ENCODE data around the gene GJC2. TPM values are rescaled to one million over a fixed set of nuclear protein-coding genes. Genes with fewer than 3 reads are reported as not detected.

Gene GJC2
- total RNA-seq, 4 donors from 2014 or later = 1.9 to 5.5 (median 2.9) TPM

DNA sequence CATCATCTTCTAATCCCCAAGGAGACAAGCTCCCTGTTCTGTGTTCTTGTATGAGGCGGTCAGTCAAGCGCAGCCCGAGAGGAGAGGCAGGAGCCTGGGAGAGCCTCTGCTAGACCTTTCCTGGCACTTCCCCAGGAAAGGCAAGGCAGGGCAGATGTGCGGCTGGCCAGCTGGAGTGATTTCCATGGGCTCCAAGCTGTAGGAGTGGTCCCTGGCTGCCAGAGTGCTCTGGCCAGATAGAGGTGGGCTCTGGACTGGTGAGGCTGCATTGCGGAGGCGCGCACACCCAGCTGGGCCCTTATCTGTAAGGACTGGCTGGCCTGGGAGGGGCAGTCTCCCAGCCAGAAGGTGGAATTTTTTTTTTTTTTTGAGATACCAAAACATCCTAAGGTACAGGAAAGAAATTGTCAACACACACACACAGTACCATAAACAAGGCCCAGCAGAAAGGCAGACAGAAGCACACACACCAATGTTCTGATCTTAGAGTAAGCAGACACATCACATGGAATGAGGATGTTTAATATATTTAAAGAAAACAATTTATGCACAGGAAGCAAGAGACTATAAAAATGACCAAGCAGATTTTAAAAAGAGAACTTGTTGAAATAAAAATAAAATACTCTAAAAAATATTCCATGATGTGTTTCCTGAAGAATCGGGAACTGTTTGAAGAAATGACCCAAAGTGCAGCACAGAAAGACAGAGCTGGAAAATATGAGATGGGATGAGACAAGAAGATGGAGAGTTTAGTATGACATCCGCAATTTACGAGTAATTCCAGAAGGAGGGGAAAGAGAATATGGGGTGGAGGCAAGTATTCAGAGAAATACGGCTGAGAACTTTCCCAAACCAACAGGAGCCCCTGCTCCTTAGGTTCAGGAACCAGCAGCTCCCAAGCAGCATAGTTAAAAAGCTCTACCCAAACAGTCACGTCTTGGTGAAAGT, 29.3 kb downstream of the GJC2 start:
- TF ChIP-seq, protein P1, sequence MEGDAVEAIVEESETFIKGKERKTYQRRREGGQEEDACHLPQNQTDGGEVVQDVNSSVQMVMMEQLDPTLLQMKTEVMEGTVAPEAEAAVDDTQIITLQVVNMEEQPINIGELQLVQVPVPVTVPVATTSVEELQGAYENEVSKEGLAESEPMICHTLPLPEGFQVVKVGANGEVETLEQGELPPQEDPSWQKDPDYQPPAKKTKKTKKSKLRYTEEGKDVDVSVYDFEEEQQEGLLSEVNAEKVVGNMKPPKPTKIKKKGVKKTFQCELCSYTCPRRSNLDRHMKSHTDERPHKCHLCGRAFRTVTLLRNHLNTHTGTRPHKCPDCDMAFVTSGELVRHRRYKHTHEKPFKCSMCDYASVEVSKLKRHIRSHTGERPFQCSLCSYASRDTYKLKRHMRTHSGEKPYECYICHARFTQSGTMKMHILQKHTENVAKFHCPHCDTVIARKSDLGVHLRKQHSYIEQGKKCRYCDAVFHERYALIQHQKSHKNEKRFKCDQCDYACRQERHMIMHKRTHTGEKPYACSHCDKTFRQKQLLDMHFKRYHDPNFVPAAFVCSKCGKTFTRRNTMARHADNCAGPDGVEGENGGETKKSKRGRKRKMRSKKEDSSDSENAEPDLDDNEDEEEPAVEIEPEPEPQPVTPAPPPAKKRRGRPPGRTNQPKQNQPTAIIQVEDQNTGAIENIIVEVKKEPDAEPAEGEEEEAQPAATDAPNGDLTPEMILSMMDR (IDR thresholded peaks at IDR 0.05) = no peak
- no peak for ATAC-seq (ENCODE audit: low FRiP score)
- DNase-seq (ENCODE audit: low spot score) = no peak

DNA sequence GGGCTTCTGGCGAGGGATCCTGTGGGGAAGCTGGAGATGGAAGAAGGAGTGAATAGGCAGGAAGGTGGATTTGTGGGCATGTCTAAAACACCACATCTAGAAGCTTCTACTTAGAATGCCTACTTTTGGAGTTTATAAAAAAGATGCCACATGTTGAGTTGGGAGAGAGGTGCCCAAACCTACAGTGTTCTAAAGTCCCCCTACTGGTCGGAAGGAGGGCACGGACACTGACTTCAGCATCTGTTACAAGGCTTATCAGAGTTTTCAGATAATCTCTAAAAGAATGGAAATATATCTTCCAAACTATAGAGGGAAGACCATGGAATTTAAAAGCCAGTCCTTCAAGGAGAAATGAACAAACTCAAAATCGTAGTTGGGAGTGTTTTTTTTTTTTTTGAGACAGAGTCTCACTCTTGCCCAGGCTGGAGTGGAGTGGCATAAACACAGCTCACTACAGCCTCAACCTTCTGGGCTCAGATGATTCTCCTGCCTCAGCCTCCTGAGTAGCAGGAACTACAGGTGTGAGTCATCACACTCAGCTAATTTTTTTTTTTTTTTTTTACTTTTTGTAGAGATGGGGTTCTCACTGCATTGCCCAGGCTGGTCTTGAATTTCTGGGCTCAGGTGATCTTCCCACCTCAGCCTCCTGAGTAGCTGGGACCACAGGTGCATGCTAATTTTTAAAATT, 30.7 kb downstream of the GJC2 start:
- DNase-seq (ENCODE audit: low spot score) (no peak), ATAC-seq (ENCODE audit: low FRiP score) (no peak)
- TF ChIP-seq, protein P1 (IDR thresholded peaks at IDR 0.05) = no peak

DNA sequence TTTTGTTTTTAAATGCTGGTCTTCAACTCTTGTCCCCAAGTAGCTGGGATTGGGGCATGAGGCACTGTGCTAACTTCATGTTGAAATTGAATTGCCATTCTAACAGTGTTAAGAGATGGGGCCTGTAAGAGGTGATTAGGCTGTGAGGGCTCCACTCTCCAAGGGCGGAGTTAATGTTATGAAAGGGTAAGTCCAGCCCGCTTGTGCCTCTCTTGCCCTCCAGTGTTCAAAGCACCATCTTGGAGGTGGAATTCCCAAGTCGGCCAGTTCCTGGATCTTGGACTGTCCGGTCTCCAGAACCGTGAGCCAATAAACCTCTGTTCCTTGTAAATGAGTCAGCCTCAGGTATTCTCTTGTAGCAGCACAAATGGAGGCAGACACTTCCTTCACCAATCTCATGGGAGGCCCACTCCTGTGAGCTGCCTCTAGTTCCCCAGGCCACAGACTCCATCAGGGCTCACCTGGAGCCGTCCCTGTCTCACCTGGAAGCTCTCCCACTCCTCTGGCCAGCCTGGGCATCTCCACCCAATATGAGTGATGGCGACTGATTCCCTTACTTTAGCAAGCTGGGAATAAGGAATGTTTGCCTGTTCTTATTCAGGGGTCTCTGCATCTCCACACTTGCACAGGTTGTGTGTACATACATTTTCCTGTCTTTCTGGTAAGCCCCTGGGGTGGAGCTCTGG, 31.4 kb downstream of the GJC2 start:
- TF ChIP-seq, protein P1 (IDR thresholded peaks at IDR 0.05) = no peak
- no peak for DNase-seq (ENCODE audit: low spot score)
- no peak for ATAC-seq (ENCODE audit: low FRiP score)

DNA sequence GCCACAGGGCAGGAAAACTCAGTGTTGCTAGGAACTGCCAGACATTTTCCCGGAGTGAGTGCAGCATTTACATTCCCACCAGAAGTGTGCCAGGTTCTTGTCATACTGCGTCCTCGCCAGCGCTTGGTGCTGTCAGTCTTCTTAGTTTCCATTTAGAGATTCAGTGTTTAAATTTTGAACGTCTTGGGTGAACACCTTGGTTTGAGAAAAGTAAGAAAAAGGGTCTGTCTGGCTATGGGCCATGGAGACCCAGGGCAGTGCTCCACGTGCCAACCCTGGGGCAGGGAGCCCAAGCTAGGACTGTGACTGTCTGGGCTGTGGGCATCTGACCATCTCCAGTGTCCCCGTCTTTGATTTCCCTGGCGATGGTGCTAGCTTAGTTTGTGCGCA, 31.9 kb downstream of the GJC2 start:
- DNase-seq (ENCODE audit: low spot score) = no peak
- ATAC-seq (ENCODE audit: low FRiP score) = no peak

DNA sequence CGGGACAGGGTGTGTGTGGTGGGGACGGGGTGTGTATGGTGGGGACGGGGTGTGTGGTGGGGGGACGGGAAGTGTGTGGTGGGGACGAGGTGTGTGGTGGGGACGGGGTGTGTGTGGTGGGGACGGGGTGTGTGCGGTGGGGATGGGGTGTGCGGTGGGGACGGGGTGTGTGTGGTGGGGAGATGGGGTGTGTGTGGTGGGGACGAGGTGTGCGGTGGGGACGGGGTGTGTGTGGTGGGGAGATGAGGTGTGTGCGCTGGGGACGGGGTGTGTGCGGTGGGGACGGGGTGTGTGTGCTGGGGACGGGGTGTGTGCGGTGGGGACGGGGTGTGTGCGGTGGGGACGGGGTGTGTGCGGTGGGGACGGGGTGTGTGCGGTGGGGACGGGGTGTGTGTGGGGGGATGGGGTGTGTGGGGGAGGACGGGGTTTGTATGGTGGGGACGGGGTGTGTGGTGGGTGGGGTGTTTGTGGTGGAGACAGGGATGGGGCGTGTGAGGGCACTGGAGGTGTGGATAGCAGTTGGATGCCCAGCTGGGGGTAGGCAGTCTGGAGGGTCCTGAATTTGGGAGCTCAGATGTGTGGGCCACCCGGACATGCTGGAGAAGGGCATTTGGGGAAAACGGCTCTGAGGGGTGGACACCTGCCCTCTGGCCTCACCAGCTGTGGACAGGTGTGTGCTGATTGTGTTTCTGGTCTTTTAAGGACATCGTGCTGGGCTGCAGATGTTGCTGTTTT, 32.7 kb downstream of the GJC2 start:
- no peak for DNase-seq (ENCODE audit: low spot score)
- TF ChIP-seq, protein P1 (IDR thresholded peaks at IDR 0.05) = no peak
- no peak for ATAC-seq (ENCODE audit: low FRiP score)

More for the DNA sequence above, 31.9 kb downstream of the GJC2 start:
- TF ChIP-seq, protein P1 (IDR thresholded peaks at IDR 0.05) = no peak

DNA sequence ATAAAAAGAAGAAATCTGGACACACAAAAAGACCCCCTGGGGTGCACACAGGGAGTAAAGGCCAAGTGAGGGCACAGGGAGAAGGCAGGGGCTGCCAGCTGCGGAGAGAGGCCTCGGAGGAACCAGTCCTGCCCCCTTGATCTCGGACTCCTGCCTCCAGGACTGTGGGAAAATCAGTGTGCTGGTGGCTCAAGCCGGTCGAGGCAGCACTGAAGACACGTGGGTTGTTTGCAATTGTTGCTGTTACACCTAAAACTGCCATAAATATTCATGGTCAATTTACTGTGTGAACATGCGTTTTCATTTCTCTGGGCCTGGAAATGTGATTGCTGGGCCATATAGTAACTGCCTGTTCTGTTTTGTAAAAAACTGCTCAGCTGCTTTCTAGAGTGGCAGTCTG, 34.4 kb downstream of the GJC2 start:
- no peak for DNase-seq (ENCODE audit: low spot score)
- TF ChIP-seq, protein P1 (IDR thresholded peaks at IDR 0.05) = no peak
- ATAC-seq (ENCODE audit: low FRiP score) = no peak

Data from omental fat pad (tissue), 4 donors.